OCI-LY1 (cell line): ENCODE results near the gene FAM9C.
"Not testable (repeated sequence)": the region's sequence is repeated elsewhere in the genome, so short reads cannot be mapped to it uniquely, and the experiment has no call there.

Source experiments
- H2AFZ ChIP-seq: fragments of 200-600 bp; sonication (generic), shearing (Covaris generic); 2 replicates; pipeline ENCODE4 v1.6.0; 2014; ENCODE audit warnings: antibody characterized with exemption, mild to moderate bottlenecking, low read length
- H3F3A ChIP-seq: fragments of 200-600 bp; sonication (generic), shearing (Covaris generic); 2 replicates; pipeline ENCODE4 v1.6.0; 2014; ENCODE audit warnings: mild to moderate bottlenecking, antibody characterized with exemption, low read length, moderate library complexity; ENCODE audit not compliant: insufficient read depth
- H3K27ac ChIP-seq: fragments of 200-600 bp; sonication (generic); 2 replicates; pipeline ENCODE4 v1.5.1; 2014; ENCODE audit warnings: low read length, mixed run types, mild to moderate bottlenecking, low read depth; ENCODE audit not compliant: poor library complexity, severe bottlenecking
- H3K27me3 ChIP-seq: fragments of 200-600 bp; sonication (generic); 2 replicates; pipeline ENCODE4 v1.6.0; 2014; ENCODE audit warnings: antibody characterized with exemption, mild to moderate bottlenecking, low read length, moderate library complexity; ENCODE audit not compliant: insufficient read depth
- H3K36me3 ChIP-seq: fragments of 200-600 bp; sonication (generic); 2 replicates; pipeline ENCODE4 v1.6.1; 2014; ENCODE audit warnings: mild to moderate bottlenecking, antibody characterized with exemption, low read length, moderate library complexity, mixed read lengths; ENCODE audit not compliant: insufficient read depth
- H3K4me1 ChIP-seq: fragments of 200-600 bp; sonication (generic); 2 replicates; pipeline ENCODE4 v1.5.1; 2014; ENCODE audit warnings: mild to moderate bottlenecking, low read length, moderate library complexity; ENCODE audit not compliant: insufficient read depth, severe bottlenecking
- H3K4me2 ChIP-seq: fragments of 200-600 bp; sonication (generic), shearing (Covaris generic); 2 replicates; pipeline ENCODE4 v1.6.1; 2014; ENCODE audit warnings: low read length
- H3K4me3 ChIP-seq: fragments of 200-600 bp; sonication (generic); 2 replicates; pipeline ENCODE4 v1.5.1; 2014; ENCODE audit warnings: low read length, low read depth, mild to moderate bottlenecking, mixed read lengths; ENCODE audit not compliant: poor library complexity, severe bottlenecking
- H3K79me2 ChIP-seq: fragments of 200-600 bp; shearing (Covaris generic); 2 replicates; pipeline ENCODE4 v1.6.1; 2016; ENCODE audit warnings: mixed run types, low read length, mixed read lengths; ENCODE audit not compliant: insufficient read depth
- H3K9ac ChIP-seq: fragments of 200-600 bp; sonication (generic), shearing (Covaris generic); 2 replicates; pipeline ENCODE4 v1.6.1; 2014; ENCODE audit warnings: mild to moderate bottlenecking, low read length, mixed read lengths
- H3K9me2 ChIP-seq: fragments of 200-600 bp; sonication (generic), shearing (Covaris generic); 2 replicates; pipeline ENCODE4 v1.6.1; 2014; ENCODE audit warnings: low read depth, mild to moderate bottlenecking, low read length, mixed read lengths
- H3K9me3 ChIP-seq: fragments of 200-600 bp; shearing (Covaris generic); 2 replicates; pipeline ENCODE4 v1.6.1; 2014; ENCODE audit warnings: low read length, mixed read lengths
- H4K20me1 ChIP-seq: fragments of 200-600 bp; sonication (generic), shearing (Covaris generic); 2 replicates; pipeline ENCODE4 v1.6.0; 2016; ENCODE audit warnings: mild to moderate bottlenecking, low read length; ENCODE audit not compliant: insufficient read depth
- CTCF ChIP-seq: fragments of 200-600 bp; sonication (generic), shearing (Covaris generic); IDR thresholded peaks from 2 replicates; pipeline ENCODE4 v1.5.1; 2017; ENCODE audit warnings: mild to moderate bottlenecking, antibody characterized with exemption, low read length, moderate library complexity, mixed read lengths
- EZH2 ChIP-seq: fragments of 200-600 bp; sonication (generic), shearing (Covaris generic); IDR thresholded peaks from 2 replicates; pipeline ENCODE4 v1.8.0; 2017; ENCODE audit warnings: borderline replicate concordance, mixed run types, mild to moderate bottlenecking, antibody characterized with exemption, low read length, moderate library complexity, mixed read lengths

FAM9C gene

GRCh38 chrX:13067773-13068172 is 23.4 kb upstream of the FAM9C start:
- Histone ChIP-seq H2AFZ (no peak overlapping the region), H3K79me2 (no peaks in the 10 kb centered on the region), H3K9me3 (no peaks in the 10 kb centered on the region), H3K9ac (no peak overlapping the region), H4K20me1 (no peaks in the 10 kb centered on the region), H3K27me3 (no peaks in the 10 kb centered on the region), H3K27ac (no peak overlapping the region), H3F3A (no peaks in the 10 kb centered on the region), H3K4me1 (no peaks in the 10 kb centered on the region), H3K36me3 (no peaks in the 10 kb centered on the region), H3K9me2 (no peaks in the 10 kb centered on the region), H3K4me2 (no peak overlapping the region), H3K4me3 (no peak overlapping the region)
- no peak for TF ChIP-seq EZH2
- no peak for TF ChIP-seq CTCF

GRCh38 chrX:13066391-13066790 is 22.0 kb upstream of the FAM9C start:
- H3K9me3 ChIP-seq: no peaks in the 10 kb centered on the region
- H3F3A ChIP-seq: no peaks in the 10 kb centered on the region
- H3K36me3 ChIP-seq: no peaks in the 10 kb centered on the region
- H3K27me3 ChIP-seq: no peaks in the 10 kb centered on the region
- H3K79me2 ChIP-seq: no peaks in the 10 kb centered on the region
- H3K4me1 ChIP-seq: no peaks in the 10 kb centered on the region
- no peak overlapping the region for H2AFZ ChIP-seq
- no peak overlapping the region for H3K4me3 ChIP-seq
- TF ChIP-seq EZH2 (no peak), CTCF (no peak)
- no peak overlapping the region for H3K27ac ChIP-seq
- no peak overlapping the region for H3K4me2 ChIP-seq
- no peaks in the 10 kb centered on the region for H3K9me2 ChIP-seq
- no peaks in the 10 kb centered on the region for H4K20me1 ChIP-seq
- no peak overlapping the region for H3K9ac ChIP-seq

GRCh38 chrX:13064599-13065143 is 20.3 kb upstream of the FAM9C start:
- Histone ChIP-seq H3K4me3 (no peak overlapping the region), H4K20me1 (no peaks in the 10 kb centered on the region), H3F3A (no peaks in the 10 kb centered on the region), H3K27ac (no peak overlapping the region), H3K9me3 (no peaks in the 10 kb centered on the region), H3K9ac (no peak overlapping the region), H3K36me3 (no peaks in the 10 kb centered on the region), H3K27me3 (no peaks in the 10 kb centered on the region), H2AFZ (no peak overlapping the region), H3K4me1 (no peaks in the 10 kb centered on the region), H3K79me2 (no peaks in the 10 kb centered on the region), H3K4me2 (no peak overlapping the region), H3K9me2 (no peaks in the 10 kb centered on the region)
- TF ChIP-seq CTCF (no peak), EZH2 (no peak)

GRCh38 chrX:13063124-13063523 is 18.7 kb upstream of the FAM9C start:
- H3K36me3 ChIP-seq, H3K4me2 ChIP-seq, H3K4me1 ChIP-seq, H3K27me3 ChIP-seq, H3K9me3 ChIP-seq, H3K27ac ChIP-seq, H3F3A ChIP-seq, H3K9me2 ChIP-seq, H3K79me2 ChIP-seq, H2AFZ ChIP-seq, H3K4me3 ChIP-seq, H3K9ac ChIP-seq, H4K20me1 ChIP-seq: not testable (repeated sequence)

GRCh38 chrX:13062331-13062730 is 17.9 kb upstream of the FAM9C start:
- H3K79me2 ChIP-seq, H3K9ac ChIP-seq, H3K9me2 ChIP-seq, H3K4me3 ChIP-seq, H3K36me3 ChIP-seq, H3K9me3 ChIP-seq, H3K27ac ChIP-seq, H2AFZ ChIP-seq, H3K4me2 ChIP-seq, H3K4me1 ChIP-seq, H3F3A ChIP-seq, H4K20me1 ChIP-seq, H3K27me3 ChIP-seq: not testable (repeated sequence)
